Measurements from ENCODE around the gene KLRK1. TPM values are rescaled to one million over a fixed set of nuclear protein-coding genes. Genes with fewer than 3 reads are reported as not detected.
"Not testable (repeated sequence)": the region's sequence is repeated elsewhere in the genome, so short reads cannot be mapped to it uniquely, and the experiment has no call there.

Gene KLRK1
- total and polyA plus RNA-seq, 2 donors (not counting 1 experiment from before 2014, with no cell fraction given), result 0.84 to 2.1 TPM

DNA sequence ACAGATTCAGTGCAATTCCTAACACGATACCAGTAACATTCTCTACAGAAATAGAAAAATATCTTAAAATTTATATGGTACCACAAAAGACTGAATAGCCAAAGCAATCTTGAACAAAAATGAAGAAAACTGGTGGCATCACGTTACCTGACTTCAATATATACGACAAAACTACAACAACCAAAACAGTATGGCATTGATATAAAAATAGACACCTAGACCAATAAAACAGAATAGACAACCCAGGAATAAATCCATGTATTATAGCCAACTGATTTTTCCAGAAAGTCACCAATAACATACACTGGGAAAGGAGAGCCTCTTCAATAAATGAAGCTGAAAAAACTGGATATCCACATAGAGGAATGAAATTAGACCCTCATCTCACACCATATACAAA is 5.7 kb downstream of the KLRK1 start:
- H3K4me1 Mint-ChIP-seq, result no peaks in the 10 kb centered on the region
- H3K27me3 ChIP-seq (replicated peaks in 1 of 4; ENCODE audit: control extremely low read depth in 1 of 4, control insufficient read depth in 3 of 4, insufficient read depth in 4 of 4, low read length in 3 of 4), result no peaks in the 10 kb centered on the region
- POLR2A ChIA-PET, result no interaction called here
- H2AFZ ChIP-seq (ENCODE audit: insufficient read depth, low read depth, low read length, poor library complexity, severe bottlenecking), result no peak overlapping the region
- H3K4me2 ChIP-seq (replicated peaks; ENCODE audit: low read depth, low read length, poor library complexity, severe bottlenecking), result no peak overlapping the region
- no peaks in the 10 kb centered on the region for H3K36me3 ChIP-seq (replicated peaks in 1 of 2; ENCODE audit: control extremely low read depth in 1 of 2, control insufficient read depth in 1 of 2, extremely low read depth in 1 of 2, insufficient read depth in 2 of 2, low read length in 1 of 2)
- no peaks in the 10 kb centered on the region for H4K20me1 ChIP-seq (ENCODE audit: control insufficient read depth, insufficient read depth, low read length, poor library complexity, severe bottlenecking)
- DNase-seq (no peak), ATAC-seq (ENCODE audit: low read depth) (no peak)
- H3K4me1 ChIP-seq (ENCODE audit: control insufficient read depth in 2 of 2, insufficient read depth in 2 of 2, low read length in 2 of 2), result peaks cover 0 to 4% of the 10 kb centered on the region in 2 donors
- H3K79me2 ChIP-seq (ENCODE audit: control insufficient read depth, insufficient read depth, low read length), result peaks cover 70% of the 10 kb centered on the region
- H3K9ac ChIP-seq (ENCODE audit: low read length), result no peak overlapping the region
- H3K4me3 ChIP-seq (ENCODE audit: control extremely low read depth in 1 of 5, extremely low read depth in 1 of 5, insufficient read depth in 1 of 5, low read depth in 2 of 5, low read length in 4 of 5), result no peak overlapping the region
- no peak overlapping the region for H3K4me3 Mint-ChIP-seq
- H3K27ac Mint-ChIP-seq, result no peak overlapping the region
- peaks cover 12% of the 10 kb centered on the region for H3K27me3 Mint-ChIP-seq
- WGBS (ENCODE audit: insufficient coverage), result no CpG with 5 or more reads among the region's 3 CpGs
- no peak for TF ChIP-seq EZH2 (IDR thresholded peaks at IDR 0.05; ENCODE audit: borderline replicate concordance, insufficient read depth, low read depth, low read length, poor library complexity, severe bottlenecking)
- TF ChIP-seq, protein P1, sequence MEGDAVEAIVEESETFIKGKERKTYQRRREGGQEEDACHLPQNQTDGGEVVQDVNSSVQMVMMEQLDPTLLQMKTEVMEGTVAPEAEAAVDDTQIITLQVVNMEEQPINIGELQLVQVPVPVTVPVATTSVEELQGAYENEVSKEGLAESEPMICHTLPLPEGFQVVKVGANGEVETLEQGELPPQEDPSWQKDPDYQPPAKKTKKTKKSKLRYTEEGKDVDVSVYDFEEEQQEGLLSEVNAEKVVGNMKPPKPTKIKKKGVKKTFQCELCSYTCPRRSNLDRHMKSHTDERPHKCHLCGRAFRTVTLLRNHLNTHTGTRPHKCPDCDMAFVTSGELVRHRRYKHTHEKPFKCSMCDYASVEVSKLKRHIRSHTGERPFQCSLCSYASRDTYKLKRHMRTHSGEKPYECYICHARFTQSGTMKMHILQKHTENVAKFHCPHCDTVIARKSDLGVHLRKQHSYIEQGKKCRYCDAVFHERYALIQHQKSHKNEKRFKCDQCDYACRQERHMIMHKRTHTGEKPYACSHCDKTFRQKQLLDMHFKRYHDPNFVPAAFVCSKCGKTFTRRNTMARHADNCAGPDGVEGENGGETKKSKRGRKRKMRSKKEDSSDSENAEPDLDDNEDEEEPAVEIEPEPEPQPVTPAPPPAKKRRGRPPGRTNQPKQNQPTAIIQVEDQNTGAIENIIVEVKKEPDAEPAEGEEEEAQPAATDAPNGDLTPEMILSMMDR (IDR thresholded peaks at IDR 0.05), result no peak
- no peaks in the 10 kb centered on the region for H3K9me3 Mint-ChIP-seq (ENCODE audit: insufficient read depth)
- intact Hi-C loops (cut with micrococcal nuclease), result no loop called here
- no peak overlapping the region for H3K27ac ChIP-seq (ENCODE audit: low read length in 2 of 2)
- CTCF ChIA-PET, result no interaction called here
- H3K9me3 ChIP-seq (ENCODE audit: control extremely low read depth in 1 of 3, control insufficient read depth in 2 of 3, insufficient read depth in 1 of 3, low read length in 2 of 3), result no peaks in the 10 kb centered on the region

DNA sequence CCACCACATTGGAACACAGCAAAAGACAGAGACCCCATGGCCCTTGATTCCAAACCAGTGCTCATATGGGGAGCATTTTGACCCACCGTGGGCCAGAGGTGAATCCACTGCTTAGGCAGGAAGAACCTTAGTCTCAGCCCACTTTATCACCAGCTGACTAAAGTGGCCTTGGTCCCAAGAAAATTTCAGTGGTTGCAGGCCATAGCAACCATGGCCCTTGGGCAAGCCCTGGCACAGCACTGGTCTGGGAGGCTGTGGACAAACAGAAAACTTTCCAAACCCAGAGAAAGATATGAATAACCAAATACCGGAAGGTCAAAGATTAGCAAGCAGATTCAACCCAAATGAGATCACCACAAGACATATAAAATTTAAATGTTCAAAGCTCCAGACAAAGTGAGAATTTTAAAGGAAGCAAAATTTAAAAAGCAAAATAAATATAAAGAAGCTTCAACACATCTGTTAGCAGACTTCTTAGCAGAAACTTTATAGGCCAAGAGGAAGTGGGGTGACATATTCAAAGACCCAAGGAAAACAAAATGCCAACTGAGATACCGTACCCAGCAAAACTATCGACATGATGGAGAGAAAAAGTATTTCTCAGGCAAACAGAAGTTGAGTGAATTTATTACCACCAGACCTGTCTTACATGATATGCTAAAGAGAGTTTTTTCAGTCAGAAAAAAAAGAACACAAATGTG is 7.8 kb downstream of the KLRK1 start:
- Histone ChIP-seq H3K36me3 (replicated peaks in 1 of 2; ENCODE audit: control extremely low read depth in 1 of 2, control insufficient read depth in 1 of 2, extremely low read depth in 1 of 2, insufficient read depth in 2 of 2, low read length in 1 of 2) (no peaks in the 10 kb centered on the region), H3K27me3 (replicated peaks in 1 of 4; ENCODE audit: control extremely low read depth in 1 of 4, control insufficient read depth in 3 of 4, insufficient read depth in 4 of 4, low read length in 3 of 4) (no peaks in the 10 kb centered on the region), H3K4me3 (ENCODE audit: control extremely low read depth in 1 of 5, extremely low read depth in 1 of 5, insufficient read depth in 1 of 5, low read depth in 2 of 5, low read length in 4 of 5) (no peak overlapping the region), H2AFZ (ENCODE audit: insufficient read depth, low read depth, low read length, poor library complexity, severe bottlenecking) (peak overlapping the region; percentile 8), H3K4me1 (ENCODE audit: control insufficient read depth in 2 of 2, insufficient read depth in 2 of 2, low read length in 2 of 2) (peaks cover 0 to 4% of the 10 kb centered on the region in 2 donors), H3K27ac (ENCODE audit: low read length in 2 of 2) (peak overlapping the region in 1 of 2 donors; percentile 28), H3K79me2 (ENCODE audit: control insufficient read depth, insufficient read depth, low read length) (peaks cover 53% of the 10 kb centered on the region), H3K9me3 (ENCODE audit: control extremely low read depth in 1 of 3, control insufficient read depth in 2 of 3, insufficient read depth in 1 of 3, low read length in 2 of 3) (no peaks in the 10 kb centered on the region), H3K4me2 (replicated peaks; ENCODE audit: low read depth, low read length, poor library complexity, severe bottlenecking) (no peak overlapping the region), H4K20me1 (ENCODE audit: control insufficient read depth, insufficient read depth, low read length, poor library complexity, severe bottlenecking) (no peaks in the 10 kb centered on the region), H3K9ac (ENCODE audit: low read length) (no peak overlapping the region)
- ChIA-PET CTCF (no interaction called here), POLR2A (no interaction called here)
- WGBS (ENCODE audit: insufficient coverage), result 100% methylated on average over 1 of the region's 4 CpGs
- DNase-seq (no peak), ATAC-seq (ENCODE audit: low read depth) (no peak)
- Mint-ChIP-seq H3K4me1 (no peaks in the 10 kb centered on the region), H3K27me3 (peaks cover 3% of the 10 kb centered on the region), H3K9me3 (ENCODE audit: insufficient read depth) (no peaks in the 10 kb centered on the region), H3K27ac (no peak overlapping the region), H3K4me3 (no peak overlapping the region)
- intact Hi-C loops (cut with micrococcal nuclease), result no loop called here
- no peak for TF ChIP-seq EZH2 (IDR thresholded peaks at IDR 0.05; ENCODE audit: borderline replicate concordance, insufficient read depth, low read depth, low read length, poor library complexity, severe bottlenecking)
- TF ChIP-seq, protein P1 (IDR thresholded peaks at IDR 0.05), result no peak

DNA sequence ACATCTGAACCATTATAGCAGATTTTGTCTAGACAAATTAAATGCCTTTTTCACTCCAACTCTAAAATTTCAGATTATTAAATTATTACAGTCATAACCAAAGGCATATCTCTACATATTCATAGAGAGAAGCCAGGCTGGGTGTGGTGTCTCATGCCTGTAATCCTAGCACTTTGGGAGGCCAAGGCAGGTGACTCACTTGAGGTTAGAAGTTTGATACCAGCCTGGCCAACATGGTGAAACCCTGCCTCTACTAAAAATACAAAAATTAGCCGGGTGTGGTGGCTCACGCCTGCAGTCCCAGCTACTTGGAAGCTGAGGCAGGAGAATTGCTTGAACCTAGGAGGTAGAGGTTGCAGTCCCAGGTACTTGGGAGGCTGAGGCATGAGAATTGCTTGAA is 11.1 kb downstream of the KLRK1 start:
- H3K4me2 ChIP-seq (replicated peaks; ENCODE audit: low read depth, low read length, poor library complexity, severe bottlenecking); H4K20me1 ChIP-seq (ENCODE audit: control insufficient read depth, insufficient read depth, low read length, poor library complexity, severe bottlenecking); H3K9ac ChIP-seq (ENCODE audit: low read length); H2AFZ ChIP-seq (ENCODE audit: insufficient read depth, low read depth, low read length, poor library complexity, severe bottlenecking); CTCF ChIA-PET; H3K9me3 ChIP-seq (ENCODE audit: control extremely low read depth in 1 of 3, control insufficient read depth in 2 of 3, insufficient read depth in 1 of 3, low read length in 2 of 3); H3K27ac Mint-ChIP-seq; H3K27me3 Mint-ChIP-seq; ATAC-seq (ENCODE audit: low read depth); H3K27ac ChIP-seq (ENCODE audit: low read length in 2 of 2); intact Hi-C loops (cut with micrococcal nuclease); H3K4me3 Mint-ChIP-seq; POLR2A ChIA-PET; H3K27me3 ChIP-seq (replicated peaks in 1 of 4; ENCODE audit: control extremely low read depth in 1 of 4, control insufficient read depth in 3 of 4, insufficient read depth in 4 of 4, low read length in 3 of 4); H3K9me3 Mint-ChIP-seq (ENCODE audit: insufficient read depth); H3K4me1 Mint-ChIP-seq; H3K4me1 ChIP-seq (ENCODE audit: control insufficient read depth in 2 of 2, insufficient read depth in 2 of 2, low read length in 2 of 2); H3K36me3 ChIP-seq (replicated peaks in 1 of 2; ENCODE audit: control extremely low read depth in 1 of 2, control insufficient read depth in 1 of 2, extremely low read depth in 1 of 2, insufficient read depth in 2 of 2, low read length in 1 of 2); DNase-seq; H3K4me3 ChIP-seq (ENCODE audit: control extremely low read depth in 1 of 5, extremely low read depth in 1 of 5, insufficient read depth in 1 of 5, low read depth in 2 of 5, low read length in 4 of 5): not testable (repeated sequence)
- peaks cover 23% of the 10 kb centered on the region for H3K79me2 ChIP-seq (ENCODE audit: control insufficient read depth, insufficient read depth, low read length)
- WGBS (ENCODE audit: insufficient coverage), result no CpG with 5 or more reads among the region's 2 CpGs
